ENCODE data around the gene SYNCRIP.
"Not testable (repeated sequence)": the region's sequence is repeated elsewhere in the genome, so short reads cannot be mapped to it uniquely, and the experiment has no call there.

SYNCRIP gene

GRCh38 chr6:85581572-85581971 lies 61.1 kb downstream of the SYNCRIP start:
- Histone ChIP-seq H3K4me3 (ENCODE audit: low read depth, low read length) (no peak overlapping the region), H3K4me1 (ENCODE audit: control insufficient read depth, insufficient read depth, low read length) (peaks cover 12% of the 10 kb centered on the region), H3K9ac (ENCODE audit: low read depth, low read length) (no peak overlapping the region), H3K9me3 (ENCODE audit: control insufficient read depth, insufficient read depth, low read length) (no peaks in the 10 kb centered on the region), H3K36me3 (ENCODE audit: control insufficient read depth, insufficient read depth, low read length) (no peaks in the 10 kb centered on the region), H3K27me3 (ENCODE audit: control insufficient read depth, insufficient read depth, low read length) (no peaks in the 10 kb centered on the region)

- H3K27me3 ChIP-seq (ENCODE audit: control insufficient read depth, insufficient read depth, low read length), result no peaks in the 10 kb centered on the region
- H3K4me1 ChIP-seq (ENCODE audit: control insufficient read depth, insufficient read depth, low read length), result peaks cover 12% of the 10 kb centered on the region
- H3K9me3 ChIP-seq (ENCODE audit: control insufficient read depth, insufficient read depth, low read length), result no peaks in the 10 kb centered on the region
- H3K9ac ChIP-seq (ENCODE audit: low read depth, low read length), result peak overlapping the region; percentile 24
- no peak overlapping the region for H3K4me3 ChIP-seq (ENCODE audit: low read depth, low read length)
- no peaks in the 10 kb centered on the region for H3K36me3 ChIP-seq (ENCODE audit: control insufficient read depth, insufficient read depth, low read length)
Observed at GRCh38 chr6:85580878-85581267, 61.8 kb downstream of the SYNCRIP start.

DNA sequence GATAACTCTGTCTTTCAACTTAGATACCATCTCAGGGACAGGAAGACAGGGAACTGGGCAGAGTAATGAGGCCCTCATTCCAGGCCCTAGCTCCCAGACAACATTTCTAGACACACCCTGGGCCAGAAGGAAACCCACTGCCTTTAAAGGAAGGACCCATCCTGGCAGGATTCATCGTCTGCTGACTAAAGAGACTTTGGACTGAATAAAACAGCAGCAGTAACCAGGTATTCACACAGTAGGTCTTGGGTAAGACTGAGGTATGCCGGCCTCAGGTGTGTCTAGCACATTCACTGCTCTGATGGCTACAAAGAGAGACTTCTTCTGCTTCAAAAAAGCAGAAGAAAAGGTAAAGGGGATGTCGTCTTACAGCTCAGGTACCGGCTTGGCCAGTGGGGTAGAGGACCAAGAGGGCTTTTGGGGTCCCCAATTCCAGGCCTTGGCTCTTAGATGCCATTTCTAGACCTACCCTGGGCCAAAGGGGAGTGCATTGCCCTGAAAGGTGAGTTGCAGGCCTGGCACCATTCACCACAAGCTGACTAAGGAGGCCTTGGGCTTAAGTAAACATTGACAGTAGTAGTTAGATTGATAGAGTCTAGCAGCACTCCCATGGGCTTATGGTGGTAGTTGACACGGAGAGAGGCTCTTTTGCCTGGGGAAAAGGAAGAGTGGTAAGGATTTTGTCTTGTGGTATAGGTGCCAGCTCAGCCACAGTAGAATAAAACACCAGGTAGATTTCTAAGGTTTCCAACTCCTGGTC lies 62.4 kb downstream of the SYNCRIP start:
- no peaks in the 10 kb centered on the region for H3K36me3 ChIP-seq (ENCODE audit: control insufficient read depth, insufficient read depth, low read length)
- peak overlapping the region; percentile 24 for H3K9ac ChIP-seq (ENCODE audit: low read depth, low read length)
- H3K4me1 ChIP-seq (ENCODE audit: control insufficient read depth, insufficient read depth, low read length), result peaks cover 12% of the 10 kb centered on the region
- no peak overlapping the region for H3K4me3 ChIP-seq (ENCODE audit: low read depth, low read length)
- H3K9me3 ChIP-seq (ENCODE audit: control insufficient read depth, insufficient read depth, low read length), result no peaks in the 10 kb centered on the region
- no peaks in the 10 kb centered on the region for H3K27me3 ChIP-seq (ENCODE audit: control insufficient read depth, insufficient read depth, low read length)

DNA sequence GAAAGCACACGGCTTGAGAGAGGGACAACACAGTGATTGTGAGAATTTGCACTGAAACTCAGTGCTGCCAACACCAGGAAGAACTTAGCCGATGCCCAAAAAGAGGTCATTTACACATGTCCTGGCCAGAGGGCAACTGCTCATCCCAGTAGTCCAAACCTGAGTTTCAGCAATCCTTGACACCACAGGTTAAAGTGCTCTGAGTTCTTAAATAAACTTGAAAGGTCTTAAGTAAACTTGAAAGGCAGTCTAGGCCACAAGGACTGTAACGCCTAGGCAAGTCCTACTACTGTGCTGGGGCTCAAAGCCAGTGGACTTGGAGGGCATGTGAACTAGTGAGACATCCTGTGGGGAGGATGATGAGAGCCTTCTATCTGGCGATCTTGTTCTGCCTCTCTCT lies 63.1 kb downstream of the SYNCRIP start:
- no peaks in the 10 kb centered on the region for H3K27me3 ChIP-seq (ENCODE audit: control insufficient read depth, insufficient read depth, low read length)
- H3K9me3 ChIP-seq (ENCODE audit: control insufficient read depth, insufficient read depth, low read length), result no peaks in the 10 kb centered on the region
- H3K9ac ChIP-seq (ENCODE audit: low read depth, low read length), result no peak overlapping the region
- no peaks in the 10 kb centered on the region for H3K36me3 ChIP-seq (ENCODE audit: control insufficient read depth, insufficient read depth, low read length)
- peaks cover 12% of the 10 kb centered on the region for H3K4me1 ChIP-seq (ENCODE audit: control insufficient read depth, insufficient read depth, low read length)
- no peak overlapping the region for H3K4me3 ChIP-seq (ENCODE audit: low read depth, low read length)

GRCh38 chr6:85576476-85576875 lies 66.2 kb downstream of the SYNCRIP start:
- H3K4me1 ChIP-seq (ENCODE audit: control insufficient read depth, insufficient read depth, low read length), result peaks cover 12% of the 10 kb centered on the region
- H3K4me3 ChIP-seq (ENCODE audit: low read depth, low read length), result no peak overlapping the region
- H3K9me3 ChIP-seq (ENCODE audit: control insufficient read depth, insufficient read depth, low read length), result no peaks in the 10 kb centered on the region
- no peak overlapping the region for H3K9ac ChIP-seq (ENCODE audit: low read depth, low read length)
- H3K36me3 ChIP-seq (ENCODE audit: control insufficient read depth, insufficient read depth, low read length), result no peaks in the 10 kb centered on the region
- no peaks in the 10 kb centered on the region for H3K27me3 ChIP-seq (ENCODE audit: control insufficient read depth, insufficient read depth, low read length)

GRCh38 chr6:85574932-85575598 lies 67.6 kb downstream of the SYNCRIP start:
- Histone ChIP-seq H3K9ac (ENCODE audit: low read depth, low read length) (no peak overlapping the region), H3K36me3 (ENCODE audit: control insufficient read depth, insufficient read depth, low read length) (no peaks in the 10 kb centered on the region), H3K9me3 (ENCODE audit: control insufficient read depth, insufficient read depth, low read length) (no peaks in the 10 kb centered on the region), H3K4me1 (ENCODE audit: control insufficient read depth, insufficient read depth, low read length) (no peaks in the 10 kb centered on the region), H3K4me3 (ENCODE audit: low read depth, low read length) (no peak overlapping the region), H3K27me3 (ENCODE audit: control insufficient read depth, insufficient read depth, low read length) (no peaks in the 10 kb centered on the region)

- H3K9ac ChIP-seq (ENCODE audit: low read depth, low read length), result peak overlapping the region; percentile 16
- no peaks in the 10 kb centered on the region for H3K36me3 ChIP-seq (ENCODE audit: control insufficient read depth, insufficient read depth, low read length)
- H3K4me3 ChIP-seq (ENCODE audit: low read depth, low read length), result no peak overlapping the region
- no peaks in the 10 kb centered on the region for H3K27me3 ChIP-seq (ENCODE audit: control insufficient read depth, insufficient read depth, low read length)
- no peaks in the 10 kb centered on the region for H3K4me1 ChIP-seq (ENCODE audit: control insufficient read depth, insufficient read depth, low read length)
- no peaks in the 10 kb centered on the region for H3K9me3 ChIP-seq (ENCODE audit: control insufficient read depth, insufficient read depth, low read length)
Observed at GRCh38 chr6:85569323-85569722, 73.4 kb downstream of the SYNCRIP start.

- no peak overlapping the region for H3K9ac ChIP-seq (ENCODE audit: low read depth, low read length)
- H3K4me1 ChIP-seq (ENCODE audit: control insufficient read depth, insufficient read depth, low read length), result no peaks in the 10 kb centered on the region
- H3K9me3 ChIP-seq (ENCODE audit: control insufficient read depth, insufficient read depth, low read length), result no peaks in the 10 kb centered on the region
- no peaks in the 10 kb centered on the region for H3K27me3 ChIP-seq (ENCODE audit: control insufficient read depth, insufficient read depth, low read length)
- no peak overlapping the region for H3K4me3 ChIP-seq (ENCODE audit: low read depth, low read length)
- H3K36me3 ChIP-seq (ENCODE audit: control insufficient read depth, insufficient read depth, low read length), result no peaks in the 10 kb centered on the region
Observed at GRCh38 chr6:85568411-85568810, 74.3 kb downstream of the SYNCRIP start.

DNA sequence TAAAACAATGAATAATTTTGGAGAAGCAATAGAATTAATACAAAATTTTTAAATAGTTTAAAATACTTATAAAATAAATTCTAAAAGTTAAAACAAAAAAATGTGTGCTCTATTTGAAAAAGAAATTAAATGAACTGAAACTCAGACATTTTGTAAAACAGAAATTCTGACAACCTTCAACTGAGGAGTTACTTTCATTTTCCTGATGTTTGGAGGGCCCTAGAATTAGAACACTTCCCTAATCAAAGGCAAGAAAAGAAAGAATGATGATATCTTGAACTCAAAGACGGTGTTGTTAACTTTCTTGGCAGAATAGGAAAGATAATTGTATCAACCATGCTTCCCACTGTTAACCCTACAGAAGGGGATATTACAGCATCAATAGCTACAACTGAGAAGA lies 77.0 kb downstream of the SYNCRIP start:
- Histone ChIP-seq H3K36me3 (ENCODE audit: control insufficient read depth, insufficient read depth, low read length) (no peaks in the 10 kb centered on the region), H3K4me3 (ENCODE audit: low read depth, low read length) (no peak overlapping the region), H3K9me3 (ENCODE audit: control insufficient read depth, insufficient read depth, low read length) (no peaks in the 10 kb centered on the region), H3K4me1 (ENCODE audit: control insufficient read depth, insufficient read depth, low read length) (no peaks in the 10 kb centered on the region), H3K9ac (ENCODE audit: low read depth, low read length) (no peak overlapping the region), H3K27me3 (ENCODE audit: control insufficient read depth, insufficient read depth, low read length) (no peaks in the 10 kb centered on the region)

DNA sequence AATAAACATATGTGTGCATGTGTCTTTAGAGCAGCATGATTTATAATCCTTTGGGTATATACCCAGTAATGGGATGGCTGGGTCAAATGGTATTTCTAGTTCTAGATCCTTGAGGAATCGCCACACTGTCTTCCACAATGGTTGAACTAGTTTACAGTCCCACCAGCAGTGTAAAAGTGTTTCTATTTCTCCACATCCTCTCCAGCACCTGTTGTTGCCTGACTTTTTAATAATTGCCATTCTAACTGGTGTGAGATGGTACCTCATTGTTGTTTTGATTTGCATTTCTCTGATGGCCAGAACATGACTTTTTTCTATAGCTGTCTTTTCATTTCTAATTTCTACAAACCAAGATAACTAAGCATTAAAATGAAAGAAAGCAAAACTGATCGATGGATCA lies 78.5 kb downstream of the SYNCRIP start:
- H3K36me3 ChIP-seq (ENCODE audit: control insufficient read depth, insufficient read depth, low read length); H3K4me3 ChIP-seq (ENCODE audit: low read depth, low read length); H3K27me3 ChIP-seq (ENCODE audit: control insufficient read depth, insufficient read depth, low read length); H3K9ac ChIP-seq (ENCODE audit: low read depth, low read length); H3K4me1 ChIP-seq (ENCODE audit: control insufficient read depth, insufficient read depth, low read length); H3K9me3 ChIP-seq (ENCODE audit: control insufficient read depth, insufficient read depth, low read length): not testable (repeated sequence)

Measured in iPS-15b (cell line).